Measurements from ENCODE around the gene NCF4.

Gene NCF4

DNA sequence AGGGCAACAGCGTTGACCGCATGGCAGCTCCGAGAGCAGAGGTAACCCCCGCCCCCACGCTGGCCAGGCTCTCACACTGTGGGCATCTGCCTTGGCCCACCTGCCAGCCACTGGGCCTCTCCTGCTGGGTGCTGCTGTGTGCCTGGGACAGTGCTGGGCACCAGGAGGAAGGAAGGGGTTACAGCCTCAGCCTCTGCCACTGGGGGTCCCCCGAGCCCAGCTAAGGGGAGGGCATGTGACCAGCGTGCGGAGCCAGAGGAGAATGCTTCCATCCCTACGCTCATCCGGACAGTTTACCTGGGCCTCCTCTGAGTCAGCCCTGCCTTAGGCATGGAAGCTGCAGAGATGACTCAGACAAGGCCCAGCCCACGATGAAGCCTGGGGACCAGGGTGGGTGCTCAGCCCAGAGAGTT is 10.9 kb downstream of the NCF4 start:
- no peak overlapping the region for H3K4me3 ChIP-seq (ENCODE audit: low read depth, low read length)
- DNase-seq (ENCODE audit: low read depth): no peak

DNA sequence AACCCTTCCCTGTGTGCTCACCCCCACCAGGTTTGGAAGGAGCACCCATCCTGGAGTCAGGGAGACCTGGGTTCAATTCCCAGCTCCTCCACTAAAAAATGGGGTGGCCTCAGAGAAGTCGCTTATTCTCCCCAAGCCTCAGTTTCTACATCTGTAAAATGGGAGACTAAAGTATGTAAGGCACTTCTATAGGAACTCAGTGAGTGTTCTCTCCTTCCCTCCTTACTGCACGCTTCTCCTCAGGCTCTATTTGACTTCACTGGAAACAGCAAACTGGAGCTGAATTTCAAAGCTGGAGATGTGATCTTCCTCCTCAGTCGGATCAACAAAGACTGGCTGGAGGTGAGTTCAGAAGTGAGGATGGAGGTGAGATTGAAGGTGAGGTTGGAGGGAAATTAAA is 11.3 kb downstream of the NCF4 start:
- no peak for DNase-seq (ENCODE audit: low read depth)
- H3K4me3 ChIP-seq (ENCODE audit: low read depth, low read length): no peak overlapping the region
- TF ChIP-seq, protein P1, sequence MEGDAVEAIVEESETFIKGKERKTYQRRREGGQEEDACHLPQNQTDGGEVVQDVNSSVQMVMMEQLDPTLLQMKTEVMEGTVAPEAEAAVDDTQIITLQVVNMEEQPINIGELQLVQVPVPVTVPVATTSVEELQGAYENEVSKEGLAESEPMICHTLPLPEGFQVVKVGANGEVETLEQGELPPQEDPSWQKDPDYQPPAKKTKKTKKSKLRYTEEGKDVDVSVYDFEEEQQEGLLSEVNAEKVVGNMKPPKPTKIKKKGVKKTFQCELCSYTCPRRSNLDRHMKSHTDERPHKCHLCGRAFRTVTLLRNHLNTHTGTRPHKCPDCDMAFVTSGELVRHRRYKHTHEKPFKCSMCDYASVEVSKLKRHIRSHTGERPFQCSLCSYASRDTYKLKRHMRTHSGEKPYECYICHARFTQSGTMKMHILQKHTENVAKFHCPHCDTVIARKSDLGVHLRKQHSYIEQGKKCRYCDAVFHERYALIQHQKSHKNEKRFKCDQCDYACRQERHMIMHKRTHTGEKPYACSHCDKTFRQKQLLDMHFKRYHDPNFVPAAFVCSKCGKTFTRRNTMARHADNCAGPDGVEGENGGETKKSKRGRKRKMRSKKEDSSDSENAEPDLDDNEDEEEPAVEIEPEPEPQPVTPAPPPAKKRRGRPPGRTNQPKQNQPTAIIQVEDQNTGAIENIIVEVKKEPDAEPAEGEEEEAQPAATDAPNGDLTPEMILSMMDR (IDR thresholded peaks at IDR 0.05; ENCODE audit: insufficient read depth, low read depth, low read length, missing control alignments): no peak

More for the DNA sequence above, 10.9 kb downstream of the NCF4 start:
- TF ChIP-seq, protein P1 (IDR thresholded peaks at IDR 0.05; ENCODE audit: insufficient read depth, low read depth, low read length, missing control alignments): no peak

DNA sequence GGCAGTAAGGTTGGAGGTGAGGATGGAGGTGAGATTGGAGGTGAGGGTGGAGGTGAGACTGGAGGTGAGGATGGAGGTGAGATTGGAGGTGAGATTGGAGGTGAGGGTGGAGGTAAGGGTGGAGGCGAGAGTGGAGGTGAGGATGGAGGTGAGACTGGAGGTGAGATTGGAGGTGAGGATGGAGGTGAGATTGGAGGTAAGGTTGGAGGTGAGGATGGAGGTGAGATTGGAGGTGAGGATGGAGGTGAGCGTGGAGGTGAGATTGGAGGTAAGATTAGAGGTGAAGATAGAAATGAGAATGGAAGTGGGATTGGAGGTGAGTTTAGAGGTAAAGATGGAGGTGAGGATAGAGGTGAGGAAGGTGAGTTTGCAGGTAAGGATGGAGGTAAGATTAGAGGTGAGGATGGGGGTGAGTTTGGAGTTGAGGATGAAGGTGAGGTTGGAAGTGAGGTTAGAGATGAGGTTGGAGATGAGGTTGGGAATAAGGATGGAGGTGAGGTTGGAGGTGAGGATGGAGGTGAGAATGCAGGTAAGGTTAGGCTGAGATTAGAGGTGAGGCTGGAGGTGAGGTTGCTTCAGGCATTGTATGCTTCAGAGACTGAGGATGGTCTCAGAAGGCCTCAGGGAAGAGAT is 12.2 kb downstream of the NCF4 start:
- H3K4me3 ChIP-seq (ENCODE audit: low read depth, low read length): no peak overlapping the region
- TF ChIP-seq, protein P1 (IDR thresholded peaks at IDR 0.05; ENCODE audit: insufficient read depth, low read depth, low read length, missing control alignments): no peak
- no peak for DNase-seq (ENCODE audit: low read depth)

DNA sequence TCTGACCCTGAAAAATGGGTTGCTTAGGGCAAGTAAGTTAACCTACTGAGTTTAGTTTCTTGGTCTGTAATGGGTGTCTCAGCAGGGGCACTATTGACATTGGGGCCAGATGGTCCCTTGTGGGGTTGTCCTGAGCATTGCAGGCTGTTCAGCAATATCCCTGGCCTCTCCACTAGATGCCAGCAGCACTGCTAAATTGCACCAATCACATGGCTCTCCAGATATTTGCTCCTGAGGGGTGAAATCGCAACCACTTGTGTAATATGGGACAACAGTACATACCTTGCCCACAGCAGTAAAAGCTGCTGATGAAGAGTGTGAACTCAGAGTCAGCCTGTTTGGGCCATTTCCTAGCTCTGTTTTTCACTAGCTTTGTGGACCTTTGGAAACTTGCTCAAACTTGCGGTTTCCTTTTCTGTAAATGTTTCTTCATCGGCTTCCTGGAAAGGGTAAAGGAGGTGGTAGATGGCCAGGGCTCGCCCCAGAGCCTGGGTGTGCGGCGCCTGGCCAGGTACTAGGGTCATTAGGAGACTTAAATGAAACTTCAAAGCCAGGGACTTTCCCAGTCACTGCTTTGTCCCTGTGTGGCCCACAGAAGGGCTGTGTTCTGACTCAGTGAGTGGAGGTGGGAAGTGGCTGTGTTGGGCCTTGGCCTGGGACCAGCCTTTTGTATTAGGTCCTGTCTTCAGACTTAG is 13.0 kb downstream of the NCF4 start:
- DNase-seq (ENCODE audit: low read depth): peak; percentile 88
- TF ChIP-seq, protein P1 (IDR thresholded peaks at IDR 0.05; ENCODE audit: insufficient read depth, low read depth, low read length, missing control alignments): peak; percentile 44

DNA sequence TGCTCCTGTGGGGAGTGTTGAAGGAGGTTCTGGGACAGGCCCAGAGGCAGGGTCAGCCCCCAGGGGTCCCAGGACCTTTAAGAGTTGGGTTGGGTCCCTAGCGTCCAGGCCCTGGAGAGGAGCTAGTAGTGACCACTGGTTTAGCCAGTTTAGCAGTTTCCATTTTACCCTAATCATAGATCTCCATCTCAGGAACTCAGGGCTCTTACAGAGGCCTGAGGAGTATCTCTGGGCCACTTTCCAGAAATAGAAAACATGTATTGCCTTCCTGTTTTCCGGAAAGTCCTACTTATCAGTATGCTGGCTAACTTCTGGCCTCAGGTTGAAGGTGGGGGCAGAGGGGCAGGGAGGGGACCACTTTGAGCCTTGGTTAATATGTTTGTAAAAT is 13.5 kb downstream of the NCF4 start:
- no peak for DNase-seq (ENCODE audit: low read depth)
- H3K4me3 ChIP-seq (ENCODE audit: low read depth, low read length): no peak overlapping the region
- TF ChIP-seq, protein P1 (IDR thresholded peaks at IDR 0.05; ENCODE audit: insufficient read depth, low read depth, low read length, missing control alignments): no peak

More for the DNA sequence above, 13.0 kb downstream of the NCF4 start:
- no peak overlapping the region for H3K4me3 ChIP-seq (ENCODE audit: low read depth, low read length)

DNA sequence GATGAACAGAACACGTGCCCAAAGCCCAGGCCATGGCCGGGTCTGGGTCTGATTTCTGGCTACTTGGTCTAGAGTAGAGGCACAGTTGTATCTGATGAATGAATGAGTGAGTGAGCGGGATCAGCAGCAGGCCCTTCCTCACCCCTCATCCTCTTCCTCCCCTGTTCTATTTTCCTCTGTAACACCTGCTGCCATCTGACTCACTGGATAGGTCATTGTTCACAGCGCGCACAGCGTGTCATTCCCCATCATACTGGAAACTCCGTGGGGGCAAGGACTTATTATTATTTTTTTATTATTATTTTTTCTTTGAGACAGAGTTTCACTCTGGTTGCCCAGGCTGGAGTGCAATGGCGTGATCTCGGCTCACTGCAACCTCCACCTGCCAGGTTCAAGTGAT is 13.9 kb downstream of the NCF4 start:
- H3K4me3 ChIP-seq (ENCODE audit: low read depth, low read length): no peak overlapping the region
- DNase-seq (ENCODE audit: low read depth): no peak
- TF ChIP-seq, protein P1 (IDR thresholded peaks at IDR 0.05; ENCODE audit: insufficient read depth, low read depth, low read length, missing control alignments): no peak
